GM23338 (cell line): ENCODE data around the gene RORB. TPM values are rescaled to one million over a fixed set of nuclear protein-coding genes. Genes with fewer than 3 reads are reported as not detected.

Source experiments
- ATAC-seq: fragments of 200-7000 bp; cut with Tn5 transposase; 3 replicates; pipeline ENCODE4 v1.9.1; 2020
- DNase-seq: peaks from one replicate; pipeline ENCODE4 v3.0.0-alpha.2; 2015; ENCODE audit warnings: low spot score
- H2AFZ ChIP-seq: fragments of 200-600 bp; sonication (generic); 2 replicates; pipeline ENCODE4 v1.8.0; 2016; ENCODE audit warnings: antibody characterized with exemption, mild to moderate bottlenecking, moderate library complexity
- H3F3A ChIP-seq: fragments of 200-600 bp; sonication (generic); replicated peaks from 2 replicates; pipeline ENCODE4 v1.8.0; 2017; ENCODE audit warnings: antibody characterized with exemption, mixed run types, low read depth
- H3K27ac ChIP-seq: fragments of 200-600 bp; sonication (generic); 2 replicates; pipeline ENCODE4 v1.6.1; 2016; ENCODE audit warnings: low read depth
- H3K27me3 ChIP-seq: fragments of 200-600 bp; sonication (generic); 2 replicates; pipeline ENCODE4 v1.8.0; 2016; ENCODE audit warnings: mild to moderate bottlenecking, mixed run types, moderate library complexity; ENCODE audit not compliant: insufficient read depth
- H3K36me3 ChIP-seq: fragments of 200-600 bp; sonication (generic); 2 replicates; pipeline ENCODE4 v1.8.0; 2016; ENCODE audit warnings: mild to moderate bottlenecking; ENCODE audit not compliant: insufficient read depth
- H3K4me1 ChIP-seq: fragments of 200-600 bp; sonication (generic); 2 replicates; pipeline ENCODE4 v1.8.0; 2016; ENCODE audit warnings: mild to moderate bottlenecking, moderate library complexity; ENCODE audit not compliant: insufficient read depth
- H3K4me2 ChIP-seq: fragments of 200-600 bp; sonication (generic); 2 replicates; pipeline ENCODE4 v1.7.1; 2017; ENCODE audit warnings: mixed run types
- H3K4me3 ChIP-seq: fragments of 200-600 bp; sonication (generic); 2 replicates; pipeline ENCODE4 v1.6.1; 2016; ENCODE audit warnings: mixed run types
- H3K79me2 ChIP-seq: fragments of 200-600 bp; sonication (generic); replicated peaks from 2 replicates; pipeline ENCODE4 v1.8.0; 2017; ENCODE audit warnings: mild to moderate bottlenecking; ENCODE audit not compliant: insufficient read depth
- H3K9me2 ChIP-seq: fragments of 200-600 bp; sonication (generic); 2 replicates; pipeline ENCODE4 v1.8.0; 2017; ENCODE audit not compliant: insufficient read depth
- H4K20me1 ChIP-seq: fragments of 200-600 bp; sonication (generic); replicated peaks from 2 replicates; pipeline ENCODE4 v1.8.0; 2017; ENCODE audit warnings: mild to moderate bottlenecking; ENCODE audit not compliant: insufficient read depth
- H3K27ac Mint-ChIP-seq: 2 replicates; pipeline ENCODE4 v1.8.0; 2020; ENCODE audit warnings: inconsistent platforms, mild to moderate bottlenecking, moderate library complexity, mixed read lengths
- H3K27me3 Mint-ChIP-seq: 3 replicates; pipeline ENCODE4 v1.8.0; 2022; ENCODE audit warnings: low read depth, mild to moderate bottlenecking, moderate library complexity, mixed read lengths, inconsistent platforms; ENCODE audit not compliant: insufficient read depth, poor library complexity
- H3K36me3 Mint-ChIP-seq: 3 replicates; pipeline ENCODE4 v1.8.0; 2021; ENCODE audit warnings: low read depth, mild to moderate bottlenecking, inconsistent platforms, moderate library complexity, mixed read lengths
- H3K4me1 Mint-ChIP-seq: 3 replicates; pipeline ENCODE4 v1.8.0; 2020; ENCODE audit warnings: mild to moderate bottlenecking, inconsistent platforms, mixed read lengths
- H3K4me3 Mint-ChIP-seq: 3 replicates; pipeline ENCODE4 v1.8.0; 2021; ENCODE audit warnings: moderate library complexity, mild to moderate bottlenecking, inconsistent platforms, mixed read lengths
- H3K9me3 Mint-ChIP-seq: 3 replicates; pipeline ENCODE4 v1.8.0; 2020; ENCODE audit warnings: moderate library complexity, mild to moderate bottlenecking, inconsistent platforms, mixed read lengths
- JUNB ChIP-seq: IDR thresholded peaks from one replicate; pipeline ENCODE4 v1.6.1; 2016; ENCODE audit warnings: antibody characterized with exemption; ENCODE audit not compliant: unreplicated experiment
- STAT1 ChIP-seq: IDR thresholded peaks from one replicate; pipeline ENCODE4 v1.6.1; 2016; ENCODE audit warnings: antibody characterized with exemption; ENCODE audit not compliant: unreplicated experiment
- ZNF114 ChIP-seq: fragments of 250-450 bp; sonication (Bioruptor Pico); IDR thresholded peaks from 2 replicates; pipeline ENCODE4 v1.5.0; 2020; ENCODE audit warnings: mild to moderate bottlenecking, moderate library complexity
- polyA plus RNA-seq: library from polyadenylated mRNA; unstranded; fragments of >200 nt; fragmentation: Nextera tagmentation; extraction: Ambion mirVana; gene quantifications from 2 replicates; pipeline ENCODE4 v1.2.1, GENCODE V29; 2016
- total RNA-seq: library from RNA; depleted of rRNA; stranded (reverse); fragments of >200 nt; shearing (Covaris generic); gene quantifications from 2 replicates; pipeline ENCODE4 v1.2.3, GENCODE V29; 2014
- TF ChIP-seq, protein P1 (sequence below): fragments of 250-450 bp; sonication (Bioruptor Pico); IDR thresholded peaks from 2 replicates; pipeline ENCODE4 v1.5.0; 2020; ENCODE audit warnings: mild to moderate bottlenecking, moderate library complexity
- TF ChIP-seq, protein P2 (sequence below), 2 experiments: fragments of 200-600 bp in 1 of 2; sonication (generic) in 1 of 2; conservative IDR thresholded peaks; 2 replicates each; pipeline versions ENCODE4 v1.5.1 to v1.6.1; 2016 to 2017; ENCODE audit warnings: antibody characterized with exemption in 2 of 2, low read depth in 2 of 2, mild to moderate bottlenecking in 2 of 2, moderate library complexity in 1 of 2
- TF ChIP-seq, protein P3 (sequence below): IDR thresholded peaks from one replicate; pipeline ENCODE4 v1.6.1; 2018; ENCODE audit warnings: antibody characterized with exemption; ENCODE audit not compliant: unreplicated experiment

RORB gene
- total and polyA plus RNA-seq, 2 experiments from 2014 or later, result 1.2 to 4.5 TPM

DNA sequence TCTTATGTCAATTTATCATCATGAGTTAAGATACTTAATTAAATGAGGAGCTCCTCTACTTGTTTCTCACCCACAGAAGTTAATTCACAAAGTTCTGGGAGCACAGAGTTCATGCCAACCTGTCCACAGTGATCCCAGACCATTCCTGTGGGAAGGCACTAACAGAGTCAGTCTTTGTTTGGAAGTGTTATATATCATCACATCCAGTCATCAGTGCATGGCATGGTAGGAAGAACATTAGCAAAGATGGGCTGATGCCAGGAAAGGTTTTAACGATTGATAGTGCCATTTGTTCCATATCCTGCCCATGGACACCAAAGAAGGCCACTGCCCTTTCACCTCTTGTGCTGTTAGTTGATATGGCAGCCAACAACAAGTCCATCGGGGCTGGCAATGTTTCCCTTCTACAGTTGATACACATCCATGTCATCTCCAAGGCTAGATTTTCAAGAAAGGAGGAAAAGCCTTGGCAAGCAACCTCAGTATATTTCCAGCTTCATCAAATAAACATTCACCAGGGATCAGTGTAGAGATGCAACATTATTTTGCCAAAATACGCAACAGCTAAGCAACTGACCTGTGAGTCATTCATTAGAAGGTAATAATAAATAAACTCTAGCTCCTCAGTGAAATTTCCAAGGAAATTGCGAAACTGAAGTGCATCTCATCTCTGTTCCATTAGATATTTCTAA lies 169.6 kb downstream of the RORB start (continued):
- TF ChIP-seq, protein P1, sequence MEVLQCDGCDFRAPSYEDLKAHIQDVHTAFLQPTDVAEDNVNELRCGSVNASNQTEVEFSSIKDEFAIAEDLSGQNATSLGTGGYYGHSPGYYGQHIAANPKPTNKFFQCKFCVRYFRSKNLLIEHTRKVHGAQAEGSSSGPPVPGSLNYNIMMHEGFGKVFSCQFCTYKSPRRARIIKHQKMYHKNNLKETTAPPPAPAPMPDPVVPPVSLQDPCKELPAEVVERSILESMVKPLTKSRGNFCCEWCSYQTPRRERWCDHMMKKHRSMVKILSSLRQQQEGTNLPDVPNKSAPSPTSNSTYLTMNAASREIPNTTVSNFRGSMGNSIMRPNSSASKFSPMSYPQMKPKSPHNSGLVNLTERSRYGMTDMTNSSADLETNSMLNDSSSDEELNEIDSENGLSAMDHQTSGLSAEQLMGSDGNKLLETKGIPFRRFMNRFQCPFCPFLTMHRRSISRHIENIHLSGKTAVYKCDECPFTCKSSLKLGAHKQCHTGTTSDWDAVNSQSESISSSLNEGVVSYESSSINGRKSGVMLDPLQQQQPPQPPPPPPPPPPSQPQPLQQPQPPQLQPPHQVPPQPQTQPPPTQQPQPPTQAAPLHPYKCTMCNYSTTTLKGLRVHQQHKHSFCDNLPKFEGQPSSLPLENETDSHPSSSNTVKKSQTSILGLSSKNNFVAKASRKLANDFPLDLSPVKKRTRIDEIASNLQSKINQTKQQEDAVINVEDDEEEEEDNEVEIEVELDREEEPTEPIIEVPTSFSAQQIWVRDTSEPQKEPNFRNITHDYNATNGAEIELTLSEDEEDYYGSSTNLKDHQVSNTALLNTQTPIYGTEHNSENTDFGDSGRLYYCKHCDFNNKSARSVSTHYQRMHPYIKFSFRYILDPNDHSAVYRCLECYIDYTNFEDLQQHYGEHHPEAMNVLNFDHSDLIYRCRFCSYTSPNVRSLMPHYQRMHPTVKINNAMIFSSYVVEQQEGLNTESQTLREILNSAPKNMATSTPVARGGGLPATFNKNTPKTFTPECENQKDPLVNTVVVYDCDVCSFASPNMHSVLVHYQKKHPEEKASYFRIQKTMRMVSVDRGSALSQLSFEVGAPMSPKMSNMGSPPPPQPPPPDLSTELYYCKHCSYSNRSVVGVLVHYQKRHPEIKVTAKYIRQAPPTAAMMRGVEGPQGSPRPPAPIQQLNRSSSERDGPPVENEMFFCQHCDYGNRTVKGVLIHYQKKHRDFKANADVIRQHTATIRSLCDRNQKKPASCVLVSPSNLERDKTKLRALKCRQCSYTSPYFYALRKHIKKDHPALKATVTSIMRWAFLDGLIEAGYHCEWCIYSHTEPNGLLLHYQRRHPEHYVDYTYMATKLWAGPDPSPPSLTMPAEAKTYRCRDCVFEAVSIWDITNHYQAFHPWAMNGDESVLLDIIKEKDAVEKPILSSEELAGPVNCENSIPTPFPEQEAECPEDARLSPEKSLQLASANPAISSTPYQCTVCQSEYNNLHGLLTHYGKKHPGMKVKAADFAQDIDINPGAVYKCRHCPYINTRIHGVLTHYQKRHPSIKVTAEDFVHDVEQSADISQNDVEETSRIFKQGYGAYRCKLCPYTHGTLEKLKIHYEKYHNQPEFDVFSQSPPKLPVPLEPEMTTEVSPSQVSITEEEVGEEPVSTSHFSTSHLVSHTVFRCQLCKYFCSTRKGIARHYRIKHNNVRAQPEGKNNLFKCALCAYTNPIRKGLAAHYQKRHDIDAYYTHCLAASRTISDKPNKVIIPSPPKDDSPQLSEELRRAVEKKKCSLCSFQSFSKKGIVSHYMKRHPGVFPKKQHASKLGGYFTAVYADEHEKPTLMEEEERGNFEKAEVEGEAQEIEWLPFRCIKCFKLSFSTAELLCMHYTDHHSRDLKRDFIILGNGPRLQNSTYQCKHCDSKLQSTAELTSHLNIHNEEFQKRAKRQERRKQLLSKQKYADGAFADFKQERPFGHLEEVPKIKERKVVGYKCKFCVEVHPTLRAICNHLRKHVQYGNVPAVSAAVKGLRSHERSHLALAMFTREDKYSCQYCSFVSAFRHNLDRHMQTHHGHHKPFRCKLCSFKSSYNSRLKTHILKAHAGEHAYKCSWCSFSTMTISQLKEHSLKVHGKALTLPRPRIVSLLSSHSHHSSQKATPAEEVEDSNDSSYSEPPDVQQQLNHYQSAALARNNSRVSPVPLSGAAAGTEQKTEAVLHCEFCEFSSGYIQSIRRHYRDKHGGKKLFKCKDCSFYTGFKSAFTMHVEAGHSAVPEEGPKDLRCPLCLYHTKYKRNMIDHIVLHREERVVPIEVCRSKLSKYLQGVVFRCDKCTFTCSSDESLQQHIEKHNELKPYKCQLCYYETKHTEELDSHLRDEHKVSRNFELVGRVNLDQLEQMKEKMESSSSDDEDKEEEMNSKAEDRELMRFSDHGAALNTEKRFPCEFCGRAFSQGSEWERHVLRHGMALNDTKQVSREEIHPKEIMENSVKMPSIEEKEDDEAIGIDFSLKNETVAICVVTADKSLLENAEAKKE (CRISPR knock-in tag), result no peak
- TF ChIP-seq, protein P2, sequence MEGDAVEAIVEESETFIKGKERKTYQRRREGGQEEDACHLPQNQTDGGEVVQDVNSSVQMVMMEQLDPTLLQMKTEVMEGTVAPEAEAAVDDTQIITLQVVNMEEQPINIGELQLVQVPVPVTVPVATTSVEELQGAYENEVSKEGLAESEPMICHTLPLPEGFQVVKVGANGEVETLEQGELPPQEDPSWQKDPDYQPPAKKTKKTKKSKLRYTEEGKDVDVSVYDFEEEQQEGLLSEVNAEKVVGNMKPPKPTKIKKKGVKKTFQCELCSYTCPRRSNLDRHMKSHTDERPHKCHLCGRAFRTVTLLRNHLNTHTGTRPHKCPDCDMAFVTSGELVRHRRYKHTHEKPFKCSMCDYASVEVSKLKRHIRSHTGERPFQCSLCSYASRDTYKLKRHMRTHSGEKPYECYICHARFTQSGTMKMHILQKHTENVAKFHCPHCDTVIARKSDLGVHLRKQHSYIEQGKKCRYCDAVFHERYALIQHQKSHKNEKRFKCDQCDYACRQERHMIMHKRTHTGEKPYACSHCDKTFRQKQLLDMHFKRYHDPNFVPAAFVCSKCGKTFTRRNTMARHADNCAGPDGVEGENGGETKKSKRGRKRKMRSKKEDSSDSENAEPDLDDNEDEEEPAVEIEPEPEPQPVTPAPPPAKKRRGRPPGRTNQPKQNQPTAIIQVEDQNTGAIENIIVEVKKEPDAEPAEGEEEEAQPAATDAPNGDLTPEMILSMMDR (conservative IDR thresholded peaks at IDR 0.05; ENCODE audit: low read depth in 2 of 2), result no peak
- TF ChIP-seq STAT1, result no peak

DNA sequence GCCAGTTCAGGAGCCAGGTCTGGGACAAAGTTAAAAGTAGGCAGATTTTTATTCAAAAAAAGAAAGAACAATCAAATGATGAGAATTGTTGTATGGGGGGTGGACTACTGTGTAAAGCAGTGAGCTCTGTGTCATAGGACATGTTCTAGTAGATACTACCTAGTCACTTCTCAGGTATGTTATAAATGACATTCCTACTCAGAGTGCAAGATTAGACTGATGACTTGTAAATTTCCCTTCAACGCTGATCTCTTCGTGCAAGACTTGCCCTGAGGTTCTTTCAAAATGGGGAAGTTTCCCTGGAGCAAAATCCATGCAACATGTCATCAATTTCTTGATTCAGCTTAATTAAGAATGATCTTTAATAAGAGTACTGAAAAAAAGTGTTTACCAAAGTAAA lies 175.1 kb downstream of the RORB start:
- Histone ChIP-seq H3K36me3 (no peaks in the 10 kb centered on the region), H3F3A (no peaks in the 10 kb centered on the region), H3K79me2 (no peaks in the 10 kb centered on the region), H4K20me1 (no peaks in the 10 kb centered on the region), H3K4me3 (no peak overlapping the region), H2AFZ (no peak overlapping the region), H3K4me1 (no peaks in the 10 kb centered on the region), H3K27ac (no peak overlapping the region), H3K27me3 (no peaks in the 10 kb centered on the region), H3K9me2 (no peaks in the 10 kb centered on the region), H3K4me2 (no peak overlapping the region)
- H3K27ac Mint-ChIP-seq, result no peak overlapping the region
- DNase-seq, result no peak
- no peaks in the 10 kb centered on the region for H3K36me3 Mint-ChIP-seq
- H3K27me3 Mint-ChIP-seq, result no peaks in the 10 kb centered on the region
- H3K4me1 Mint-ChIP-seq, result peaks cover 15% of the 10 kb centered on the region
- TF ChIP-seq, protein P3, sequence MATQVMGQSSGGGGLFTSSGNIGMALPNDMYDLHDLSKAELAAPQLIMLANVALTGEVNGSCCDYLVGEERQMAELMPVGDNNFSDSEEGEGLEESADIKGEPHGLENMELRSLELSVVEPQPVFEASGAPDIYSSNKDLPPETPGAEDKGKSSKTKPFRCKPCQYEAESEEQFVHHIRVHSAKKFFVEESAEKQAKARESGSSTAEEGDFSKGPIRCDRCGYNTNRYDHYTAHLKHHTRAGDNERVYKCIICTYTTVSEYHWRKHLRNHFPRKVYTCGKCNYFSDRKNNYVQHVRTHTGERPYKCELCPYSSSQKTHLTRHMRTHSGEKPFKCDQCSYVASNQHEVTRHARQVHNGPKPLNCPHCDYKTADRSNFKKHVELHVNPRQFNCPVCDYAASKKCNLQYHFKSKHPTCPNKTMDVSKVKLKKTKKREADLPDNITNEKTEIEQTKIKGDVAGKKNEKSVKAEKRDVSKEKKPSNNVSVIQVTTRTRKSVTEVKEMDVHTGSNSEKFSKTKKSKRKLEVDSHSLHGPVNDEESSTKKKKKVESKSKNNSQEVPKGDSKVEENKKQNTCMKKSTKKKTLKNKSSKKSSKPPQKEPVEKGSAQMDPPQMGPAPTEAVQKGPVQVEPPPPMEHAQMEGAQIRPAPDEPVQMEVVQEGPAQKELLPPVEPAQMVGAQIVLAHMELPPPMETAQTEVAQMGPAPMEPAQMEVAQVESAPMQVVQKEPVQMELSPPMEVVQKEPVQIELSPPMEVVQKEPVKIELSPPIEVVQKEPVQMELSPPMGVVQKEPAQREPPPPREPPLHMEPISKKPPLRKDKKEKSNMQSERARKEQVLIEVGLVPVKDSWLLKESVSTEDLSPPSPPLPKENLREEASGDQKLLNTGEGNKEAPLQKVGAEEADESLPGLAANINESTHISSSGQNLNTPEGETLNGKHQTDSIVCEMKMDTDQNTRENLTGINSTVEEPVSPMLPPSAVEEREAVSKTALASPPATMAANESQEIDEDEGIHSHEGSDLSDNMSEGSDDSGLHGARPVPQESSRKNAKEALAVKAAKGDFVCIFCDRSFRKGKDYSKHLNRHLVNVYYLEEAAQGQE, result no peak
- TF ChIP-seq ZNF114 (CRISPR knock-in tag) (no peak), JUNB (no peak)
- H3K9me3 Mint-ChIP-seq, result no peaks in the 10 kb centered on the region
- ATAC-seq, result no peak
- H3K4me3 Mint-ChIP-seq, result no peak overlapping the region
